K562 (cell line): ENCODE measurements around the gene TPK1. TPM values are rescaled to one million over a fixed set of nuclear protein-coding genes. Genes with fewer than 3 reads are reported as not detected.

Source experiments
- ATAC-seq: fragments of 200-7000 bp; cut with Tn5 transposase; 3 replicates; pipeline ENCODE4 v1.9.1; 2020; ENCODE audit warnings: moderate library complexity
- BruUV-seq: library from RNA; stranded (reverse); fragments of 400-500 nt; replicated peaks from 2 replicates; lab custom pipeline; 2021; lab: Mats Ljungman, UMichigan
- CTCF ChIA-PET: fragments of 300-600 bp; formaldehyde crosslinking; extraction: SDS; loops from one replicate; lab custom pipeline; 2021; ENCODE audit warnings: low intra/inter-chr PET ratio; lab: Yijun Ruan, JAX
- POLR2A ChIA-PET: fragments of 300-600, 350-650 bp; sonication (Branson Sonifier 250); formaldehyde crosslinking; extraction: SDS; loops from one replicate; lab custom pipeline; 2021; ENCODE audit warnings: antibody characterized with exemption, inconsistent platforms; lab: Yijun Ruan, JAX
- DNase-seq, 4 experiments: peaks; one replicate each; pipeline versions ENCODE4 v3.0.0 to v3.0.0-alpha.2; 2011 to 2018; ENCODE audit warnings: low spot score in 3 of 4, mixed read lengths in 3 of 4; ENCODE audit errors: extremely low read depth in 1 of 4
- FAIRE-seq: peaks from 2 replicates; lab custom pipeline; 2011; peaks lifted over from hg19 to GRCh38; lab: Jason Lieb, UNC
- H2AFZ ChIP-seq: 2 replicates; pipeline ENCODE4 v1.6.0; 2011; ENCODE audit warnings: low read depth, low read length, control low read depth, inconsistent platforms
- H3K27ac ChIP-seq: fragments of 200-600 bp; 3 replicates; pipeline ENCODE4 v1.8.0; 2011; ENCODE audit warnings: low read depth, mild to moderate bottlenecking, control low read depth, inconsistent platforms, low read length, moderate library complexity, mixed read lengths; ENCODE audit errors: extremely low read depth
- H3K27me3 ChIP-seq, 2 experiments: fragments of 300-600 bp in 1 of 2; 2 replicates in 1 of 2; 3 replicates in 1 of 2; pipeline versions ENCODE4 v1.6.0 to v1.8.0; 2011; ENCODE audit warnings: inconsistent platforms in 2 of 2, low read length in 2 of 2, mild to moderate bottlenecking in 1 of 2, mixed read lengths in 1 of 2, moderate library complexity in 1 of 2; ENCODE audit not compliant: control insufficient read depth in 2 of 2, insufficient read depth in 2 of 2
- H3K36me3 ChIP-seq: fragments of 300-600 bp; 3 replicates; pipeline ENCODE4 v1.8.0; 2011; ENCODE audit warnings: mild to moderate bottlenecking, low read length, inconsistent platforms; ENCODE audit not compliant: control insufficient read depth, insufficient read depth
- H3K4me1 ChIP-seq, 2 experiments: fragments of 200-600 bp in 1 of 2; replicated peaks in 1 of 2; 2 replicates in 1 of 2; 3 replicates in 1 of 2; pipeline versions ENCODE4 v1.5.1 to v1.8.0; 2011; ENCODE audit warnings: inconsistent platforms in 2 of 2, low read length in 2 of 2, mild to moderate bottlenecking in 1 of 2, mixed read lengths in 1 of 2, moderate library complexity in 1 of 2; ENCODE audit not compliant: control insufficient read depth in 2 of 2, insufficient read depth in 2 of 2
- H3K4me2 ChIP-seq: 2 replicates; pipeline ENCODE4 v1.6.1; 2011; ENCODE audit warnings: low read length, control low read depth, inconsistent platforms, mixed read lengths; ENCODE audit not compliant: insufficient read depth
- H3K4me3 ChIP-seq: fragments of 200-600 bp; sonication (generic), shearing (Covaris generic); 2 replicates; pipeline ENCODE4 v1.5.1; 2016; ENCODE audit warnings: control low read depth, inconsistent platforms
- H3K79me2 ChIP-seq: fragments of 200-600 bp; 3 replicates; pipeline ENCODE4 v1.8.0; 2011; ENCODE audit warnings: low read length, inconsistent platforms; ENCODE audit not compliant: control insufficient read depth, insufficient read depth
- H3K9ac ChIP-seq, 2 experiments: 2 replicates each; pipeline versions ENCODE4 v1.6.0 to v1.6.1; 2011; ENCODE audit warnings: low read depth in 2 of 2, low read length in 2 of 2, control low read depth in 1 of 2, inconsistent platforms in 1 of 2, mild to moderate bottlenecking in 1 of 2, mixed read lengths in 1 of 2; ENCODE audit not compliant: insufficient read depth in 1 of 2
- H3K9me1 ChIP-seq: one replicate; pipeline ENCODE4 v1.6.0; 2011; ENCODE audit warnings: inconsistent platforms, mild to moderate bottlenecking, low read length, moderate library complexity; ENCODE audit not compliant: control insufficient read depth, insufficient read depth
- H3K9me3 ChIP-seq: replicated peaks from 2 replicates; pipeline ENCODE4 v1.5.1; 2011; ENCODE audit warnings: low read depth, low read length, inconsistent platforms; ENCODE audit not compliant: control insufficient read depth, insufficient read depth
- H4K20me1 ChIP-seq: replicated peaks from 2 replicates; pipeline ENCODE4 v1.6.1; 2011; ENCODE audit warnings: low read length, inconsistent platforms, mixed read lengths; ENCODE audit not compliant: control insufficient read depth, insufficient read depth
- CTCF ChIP-seq, 3 experiments: IDR thresholded peaks in 2 of 3; conservative IDR thresholded peaks in 1 of 3; 2 replicates each; pipeline ENCODE4 v1.5.1; 2011 to 2012; ENCODE audit warnings: low read length in 3 of 3, mild to moderate bottlenecking in 3 of 3, control low read depth in 2 of 3, improper control_type of control experiment in 1 of 3, inconsistent platforms in 1 of 3, low read depth in 1 of 3, mixed read lengths in 1 of 3, moderate library complexity in 1 of 3; ENCODE audit not compliant: insufficient read depth in 2 of 3
- CUX1 ChIP-seq: fragments of 200-800 bp; sonication (Bioruptor generic); IDR thresholded peaks from 2 replicates; pipeline ENCODE4 v1.6.1; 2016; ENCODE audit warnings: missing genetic modification characterization, missing compliant biosample characterization
- REST ChIP-seq, 2 experiments: fragments of 450-650 bp; formaldehyde crosslinking in 1 of 2; IDR thresholded peaks; 2 replicates each; pipeline versions ENCODE4 v1.4.0 to v1.6.1; 2014 to 2020; ENCODE audit warnings: mild to moderate bottlenecking in 2 of 2, borderline replicate concordance in 1 of 2, low read depth in 1 of 2
- WGBS: fragments of 100-300 bp; shearing (Covaris generic); methylation state at CpG from one replicate; pipeline ENCODE4 v1.1.6; 2016; ENCODE audit warnings: low coverage, mixed read lengths; ENCODE audit not compliant: insufficient coverage; ENCODE audit errors: missing lambda C conversion rate; 5-methylcytosine and 5-hydroxymethylcytosine counted together
- in situ Hi-C: fragments of 300-500 bp; cut with MboI; formaldehyde crosslinking; loops from 4 replicates; pipeline ENCODE4 v1.15.0; 2018; ENCODE audit warnings: inconsistent platforms, mixed read lengths
- intact Hi-C: fragments of 100-400 bp; cut with micrococcal nuclease; formaldehyde crosslinking; loops from 2 replicates; pipeline ENCODE4 v1.14.2; 2022
- polyA plus RNA-seq, 8 experiments: library from polyadenylated mRNA; depleted of rRNA in 4 of 8; stranded (reverse) in 5 of 8; unstranded in 3 of 8; fragments of >200 nt; fragmentation: Nextera tagmentation in 2 of 8; fragmentation: Illumina TruSeq in 1 of 8; extraction: Ambion mirVana in 2 of 8; extraction: Trizol in 1 of 8; gene quantifications; 2 replicates each; pipeline versions ENCODE4 v1.2.1 to v1.2.3, GENCODE V29; 2011 to 2014; ENCODE audit warnings: inconsistent platforms in 1 of 8, missing spikeins in 1 of 8
- total RNA-seq, 7 experiments: library from RNA; depleted of rRNA in 6 of 7; stranded (reverse); fragments of >200 nt in 6 of 7; fragmentation: Illumina TruSeq in 2 of 7; extraction: Trizol in 2 of 7; gene quantifications; 2 replicates each; pipeline versions ENCODE4 v1.2.1 to v1.2.3, GENCODE V29; 2011 to 2021; ENCODE audit warnings: low replicate concordance in 1 of 7

The TPK1 gene
- total and polyA plus RNA-seq, 9 of the 15 experiments (the other 6 are each of a cell fraction or from before 2014, with no cell fraction given) = 5.1 to 16.2 (median 9.2) TPM

GRCh38 chr7:144738708-144739314 lies 97.0 kb downstream of the TPK1 start:
- no TSS peak for BruUV-seq
- Histone ChIP-seq H3K9me3 (no peaks in the 10 kb centered on the region), H3K4me1 (no peaks in the 10 kb centered on the region), H3K4me2 (no peak overlapping the region), H3K9me1 (no peaks in the 10 kb centered on the region), H2AFZ (no peak overlapping the region), H3K9ac (no peak overlapping the region), H3K27ac (no peak overlapping the region), H4K20me1 (no peaks in the 10 kb centered on the region), H3K36me3 (no peaks in the 10 kb centered on the region), H3K4me3 (no peak overlapping the region), H3K79me2 (no peaks in the 10 kb centered on the region), H3K27me3 (no peaks in the 10 kb centered on the region)
- DNase-seq (peak; percentile 12 to 28 (median 15)), FAIRE-seq (peak; percentile 67), ATAC-seq (peak; percentile 73)
- in situ Hi-C loops (no loop called here), intact Hi-C loops (no loop called here)
- WGBS = 8% methylated on average over 5 of the region's 5 CpGs
- CTCF ChIA-PET = interaction anchor here (0.6 kb wide), 2 partner anchors 112 to 123 kb away, joined by 3 read pairs; no protein-coding TSS in a partner anchor
- POLR2A ChIA-PET = no interaction called here
- TF ChIP-seq REST (IDR thresholded peaks at IDR 0.05; ENCODE audit: borderline replicate concordance) (peak; percentile 35; the same call in 1 of the 2 replicates), REST (CRISPR knock-in tag; IDR thresholded peaks at IDR 0.05; ENCODE audit: low read depth) (no peak), CTCF (IDR thresholded peaks at IDR 0.05 in 2 of 3, conservative IDR thresholded peaks at IDR 0.05 in 1 of 3; ENCODE audit: insufficient read depth in 2 of 3, low read depth in 1 of 3, low read length in 3 of 3) (peak in 2 of 3 experiments; percentile 42 to 54; a peak in 3 of 6 replicates), CUX1 (no peak)
